ENCODE measurements around the gene PPP1R18. TPM values are rescaled to one million over a fixed set of nuclear protein-coding genes. Genes with fewer than 3 reads are reported as not detected.

The PPP1R18 gene
- total and polyA plus RNA-seq, 9 of the 15 experiments (the other 6 are each of a cell fraction or from before 2014, with no cell fraction given): 12.0 to 99.2 (median 42.6) TPM

DNA sequence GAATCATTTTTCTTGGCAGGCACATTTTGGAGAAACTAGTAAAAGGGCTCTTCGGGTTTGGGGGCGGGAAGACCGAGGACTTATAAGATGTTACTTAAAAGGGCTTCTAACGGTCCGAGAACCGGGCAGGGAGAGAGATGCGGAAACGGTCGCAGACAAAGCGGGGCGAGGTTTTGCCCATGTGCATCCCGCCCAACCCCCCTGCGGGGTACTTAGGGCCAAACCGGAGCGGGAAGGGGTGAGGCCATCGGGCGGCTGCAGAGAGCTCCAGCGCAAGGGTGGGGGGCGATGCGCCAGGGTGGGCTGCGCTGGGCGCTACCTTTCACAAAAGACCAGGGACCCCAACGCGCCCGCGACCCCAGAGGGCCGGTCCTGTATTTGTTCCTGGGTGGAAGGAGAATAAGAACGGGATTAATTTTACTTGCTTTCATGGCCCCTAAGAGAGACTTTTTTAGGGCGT lies 34.3 kb upstream of the PPP1R18 start (continued):
- TF ChIP-seq, protein P1, sequence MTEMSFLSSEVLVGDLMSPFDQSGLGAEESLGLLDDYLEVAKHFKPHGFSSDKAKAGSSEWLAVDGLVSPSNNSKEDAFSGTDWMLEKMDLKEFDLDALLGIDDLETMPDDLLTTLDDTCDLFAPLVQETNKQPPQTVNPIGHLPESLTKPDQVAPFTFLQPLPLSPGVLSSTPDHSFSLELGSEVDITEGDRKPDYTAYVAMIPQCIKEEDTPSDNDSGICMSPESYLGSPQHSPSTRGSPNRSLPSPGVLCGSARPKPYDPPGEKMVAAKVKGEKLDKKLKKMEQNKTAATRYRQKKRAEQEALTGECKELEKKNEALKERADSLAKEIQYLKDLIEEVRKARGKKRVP (CRISPR knock-in tag; IDR thresholded peaks at IDR 0.05): 0 out of 2 replicates have a peak, but pooled peaks have one; percentile 40
- TF ChIP-seq, protein P2, sequence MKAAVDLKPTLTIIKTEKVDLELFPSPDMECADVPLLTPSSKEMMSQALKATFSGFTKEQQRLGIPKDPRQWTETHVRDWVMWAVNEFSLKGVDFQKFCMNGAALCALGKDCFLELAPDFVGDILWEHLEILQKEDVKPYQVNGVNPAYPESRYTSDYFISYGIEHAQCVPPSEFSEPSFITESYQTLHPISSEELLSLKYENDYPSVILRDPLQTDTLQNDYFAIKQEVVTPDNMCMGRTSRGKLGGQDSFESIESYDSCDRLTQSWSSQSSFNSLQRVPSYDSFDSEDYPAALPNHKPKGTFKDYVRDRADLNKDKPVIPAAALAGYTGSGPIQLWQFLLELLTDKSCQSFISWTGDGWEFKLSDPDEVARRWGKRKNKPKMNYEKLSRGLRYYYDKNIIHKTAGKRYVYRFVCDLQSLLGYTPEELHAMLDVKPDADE (conservative IDR thresholded peaks at IDR 0.05; ENCODE audit: control insufficient read depth, low read depth, low read length): peak; percentile 69
- TF ChIP-seq CXXC5 (CRISPR knock-in tag; IDR thresholded peaks at IDR 0.05) (no peak), CREBBP (IDR thresholded peaks at IDR 0.05; ENCODE audit: low read depth, low read length) (no peak), ZNF551 (CRISPR knock-in tag; IDR thresholded peaks at IDR 0.05) (no peak), POLR3A (IDR thresholded peaks at IDR 0.05; ENCODE audit: borderline replicate concordance, extremely low read depth, insufficient read depth, insufficient read length) (no peak), RAD51 (IDR thresholded peaks at IDR 0.05; ENCODE audit: borderline replicate concordance, low read depth) (no peak), SRSF1 (IDR thresholded peaks at IDR 0.05; ENCODE audit: low read depth, low read length) (no peak), NCOA4 (IDR thresholded peaks at IDR 0.05; ENCODE audit: partially characterized antibody) (no peak), PCBP1 (IDR thresholded peaks at IDR 0.05; ENCODE audit: low read depth, low read length, poor library complexity, severe bottlenecking) (no peak), RB1 (IDR thresholded peaks at IDR 0.05; ENCODE audit: low read depth) (0 out of 2 replicates have a peak, but pooled peaks have one; percentile 5), ELF1 (tag; IDR thresholded peaks at IDR 0.05) (0 out of 2 replicates have a peak, but pooled peaks have one; percentile 6), XRCC5 (IDR thresholded peaks at IDR 0.05; ENCODE audit: low read depth, low read length) (no peak), CHCHD3 (CRISPR knock-in tag; IDR thresholded peaks at IDR 0.05) (no peak), ZNF274 (IDR thresholded peaks at IDR 0.05; ENCODE audit: borderline replicate concordance, low read depth, low read length) (no peak), MEF2D (tag; conservative IDR thresholded peaks at IDR 0.05; ENCODE audit: low read depth) (no peak), CBFA2T2 (conservative IDR thresholded peaks at IDR 0.05) (no peak), NEUROD1 (IDR thresholded peaks at IDR 0.05; ENCODE audit: borderline replicate concordance, low read depth, low read length, partially characterized antibody) (peak; percentile 22), PHF8 (IDR thresholded peaks at IDR 0.05; ENCODE audit: borderline replicate concordance, low read length) (no peak; the same call in 1 of the 2 replicates), ZNF431 (CRISPR knock-in tag; IDR thresholded peaks at IDR 0.05) (no peak)
- TF ChIP-seq, protein P3, sequence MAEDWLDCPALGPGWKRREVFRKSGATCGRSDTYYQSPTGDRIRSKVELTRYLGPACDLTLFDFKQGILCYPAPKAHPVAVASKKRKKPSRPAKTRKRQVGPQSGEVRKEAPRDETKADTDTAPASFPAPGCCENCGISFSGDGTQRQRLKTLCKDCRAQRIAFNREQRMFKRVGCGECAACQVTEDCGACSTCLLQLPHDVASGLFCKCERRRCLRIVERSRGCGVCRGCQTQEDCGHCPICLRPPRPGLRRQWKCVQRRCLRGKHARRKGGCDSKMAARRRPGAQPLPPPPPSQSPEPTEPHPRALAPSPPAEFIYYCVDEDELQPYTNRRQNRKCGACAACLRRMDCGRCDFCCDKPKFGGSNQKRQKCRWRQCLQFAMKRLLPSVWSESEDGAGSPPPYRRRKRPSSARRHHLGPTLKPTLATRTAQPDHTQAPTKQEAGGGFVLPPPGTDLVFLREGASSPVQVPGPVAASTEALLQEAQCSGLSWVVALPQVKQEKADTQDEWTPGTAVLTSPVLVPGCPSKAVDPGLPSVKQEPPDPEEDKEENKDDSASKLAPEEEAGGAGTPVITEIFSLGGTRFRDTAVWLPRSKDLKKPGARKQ (CRISPR knock-in tag; IDR thresholded peaks at IDR 0.05): no peak
- TF ChIP-seq, protein P4, sequence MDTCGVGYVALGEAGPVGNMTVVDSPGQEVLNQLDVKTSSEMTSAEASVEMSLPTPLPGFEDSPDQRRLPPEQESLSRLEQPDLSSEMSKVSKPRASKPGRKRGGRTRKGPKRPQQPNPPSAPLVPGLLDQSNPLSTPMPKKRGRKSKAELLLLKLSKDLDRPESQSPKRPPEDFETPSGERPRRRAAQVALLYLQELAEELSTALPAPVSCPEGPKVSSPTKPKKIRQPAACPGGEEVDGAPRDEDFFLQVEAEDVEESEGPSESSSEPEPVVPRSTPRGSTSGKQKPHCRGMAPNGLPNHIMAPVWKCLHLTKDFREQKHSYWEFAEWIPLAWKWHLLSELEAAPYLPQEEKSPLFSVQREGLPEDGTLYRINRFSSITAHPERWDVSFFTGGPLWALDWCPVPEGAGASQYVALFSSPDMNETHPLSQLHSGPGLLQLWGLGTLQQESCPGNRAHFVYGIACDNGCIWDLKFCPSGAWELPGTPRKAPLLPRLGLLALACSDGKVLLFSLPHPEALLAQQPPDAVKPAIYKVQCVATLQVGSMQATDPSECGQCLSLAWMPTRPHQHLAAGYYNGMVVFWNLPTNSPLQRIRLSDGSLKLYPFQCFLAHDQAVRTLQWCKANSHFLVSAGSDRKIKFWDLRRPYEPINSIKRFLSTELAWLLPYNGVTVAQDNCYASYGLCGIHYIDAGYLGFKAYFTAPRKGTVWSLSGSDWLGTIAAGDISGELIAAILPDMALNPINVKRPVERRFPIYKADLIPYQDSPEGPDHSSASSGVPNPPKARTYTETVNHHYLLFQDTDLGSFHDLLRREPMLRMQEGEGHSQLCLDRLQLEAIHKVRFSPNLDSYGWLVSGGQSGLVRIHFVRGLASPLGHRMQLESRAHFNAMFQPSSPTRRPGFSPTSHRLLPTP (IDR thresholded peaks at IDR 0.05; ENCODE audit: borderline replicate concordance, extremely low read depth, insufficient read length): no peak
